ENCODE data around the gene MEGF10. TPM values are rescaled to one million over a fixed set of nuclear protein-coding genes. Genes with fewer than 3 reads are reported as not detected.

The MEGF10 gene
- total RNA-seq, 1 donor from 2014 or later = 13.3 TPM

DNA sequence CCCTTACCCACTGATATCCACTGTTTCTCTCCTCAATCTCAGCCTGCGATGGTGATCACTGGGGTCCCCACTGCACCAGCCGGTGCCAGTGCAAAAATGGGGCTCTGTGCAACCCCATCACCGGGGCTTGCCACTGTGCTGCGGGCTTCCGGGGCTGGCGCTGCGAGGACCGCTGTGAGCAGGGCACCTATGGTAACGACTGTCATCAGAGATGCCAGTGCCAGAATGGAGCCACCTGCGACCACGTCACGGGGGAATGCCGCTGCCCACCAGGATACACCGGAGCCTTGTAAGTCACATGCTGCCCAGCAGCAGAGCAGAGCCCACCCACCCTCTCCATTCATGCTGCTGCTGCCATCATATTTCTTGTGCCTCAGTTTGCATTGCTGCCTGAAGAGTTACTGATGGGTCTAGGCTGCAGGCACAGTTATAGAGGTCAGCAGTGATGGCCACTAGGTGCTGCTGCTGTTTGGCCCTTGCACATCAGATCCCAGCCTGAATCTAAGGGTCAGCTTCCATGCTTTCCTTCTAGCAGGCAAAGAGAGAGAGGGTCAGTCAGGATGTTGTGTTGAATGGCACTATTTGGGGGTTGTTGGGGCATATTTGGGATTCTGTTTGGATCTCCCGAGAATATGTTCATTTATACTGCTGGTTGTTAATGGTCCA is 106.0 kb downstream of the MEGF10 start:
- H3K4me3 Mint-ChIP-seq = no peak overlapping the region
- peaks cover 3% of the 10 kb centered on the region for H3K27me3 Mint-ChIP-seq
- H3K4me1 Mint-ChIP-seq (ENCODE audit: unreplicated experiment) = peaks cover 4% of the 10 kb centered on the region
- no peaks in the 10 kb centered on the region for H3K9me3 Mint-ChIP-seq
- no peak for DNase-seq (ENCODE audit: extremely low spot score, unreplicated experiment)
- TF ChIP-seq, protein P1, sequence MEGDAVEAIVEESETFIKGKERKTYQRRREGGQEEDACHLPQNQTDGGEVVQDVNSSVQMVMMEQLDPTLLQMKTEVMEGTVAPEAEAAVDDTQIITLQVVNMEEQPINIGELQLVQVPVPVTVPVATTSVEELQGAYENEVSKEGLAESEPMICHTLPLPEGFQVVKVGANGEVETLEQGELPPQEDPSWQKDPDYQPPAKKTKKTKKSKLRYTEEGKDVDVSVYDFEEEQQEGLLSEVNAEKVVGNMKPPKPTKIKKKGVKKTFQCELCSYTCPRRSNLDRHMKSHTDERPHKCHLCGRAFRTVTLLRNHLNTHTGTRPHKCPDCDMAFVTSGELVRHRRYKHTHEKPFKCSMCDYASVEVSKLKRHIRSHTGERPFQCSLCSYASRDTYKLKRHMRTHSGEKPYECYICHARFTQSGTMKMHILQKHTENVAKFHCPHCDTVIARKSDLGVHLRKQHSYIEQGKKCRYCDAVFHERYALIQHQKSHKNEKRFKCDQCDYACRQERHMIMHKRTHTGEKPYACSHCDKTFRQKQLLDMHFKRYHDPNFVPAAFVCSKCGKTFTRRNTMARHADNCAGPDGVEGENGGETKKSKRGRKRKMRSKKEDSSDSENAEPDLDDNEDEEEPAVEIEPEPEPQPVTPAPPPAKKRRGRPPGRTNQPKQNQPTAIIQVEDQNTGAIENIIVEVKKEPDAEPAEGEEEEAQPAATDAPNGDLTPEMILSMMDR (conservative IDR thresholded peaks at IDR 0.05) = no peak
- no peaks in the 10 kb centered on the region for H3K36me3 Mint-ChIP-seq
- H3K27ac Mint-ChIP-seq = no peak overlapping the region

DNA sequence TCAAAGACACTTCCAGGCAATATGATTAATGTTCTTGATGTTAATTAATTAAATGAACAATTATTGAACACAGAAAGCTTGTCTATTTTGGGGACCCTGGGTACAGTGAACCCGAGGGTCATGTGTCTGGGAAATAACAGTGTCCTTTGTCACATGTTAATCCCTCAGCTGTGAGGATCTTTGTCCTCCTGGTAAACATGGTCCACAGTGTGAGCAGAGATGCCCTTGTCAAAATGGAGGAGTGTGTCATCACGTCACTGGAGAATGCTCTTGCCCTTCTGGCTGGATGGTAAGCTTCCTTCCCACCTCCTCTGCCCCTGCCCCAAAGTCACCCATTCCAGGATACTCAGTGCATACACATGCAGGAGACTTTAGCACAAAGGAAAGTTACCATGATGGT is 107.9 kb downstream of the MEGF10 start:
- Mint-ChIP-seq H3K27me3 (no peaks in the 10 kb centered on the region), H3K4me1 (ENCODE audit: unreplicated experiment) (peaks cover 8% of the 10 kb centered on the region), H3K27ac (no peak overlapping the region), H3K9me3 (peaks cover 2% of the 10 kb centered on the region), H3K36me3 (no peaks in the 10 kb centered on the region), H3K4me3 (no peak overlapping the region)
- no peak for DNase-seq (ENCODE audit: extremely low spot score, unreplicated experiment)
- TF ChIP-seq, protein P1 (conservative IDR thresholded peaks at IDR 0.05) = no peak

DNA sequence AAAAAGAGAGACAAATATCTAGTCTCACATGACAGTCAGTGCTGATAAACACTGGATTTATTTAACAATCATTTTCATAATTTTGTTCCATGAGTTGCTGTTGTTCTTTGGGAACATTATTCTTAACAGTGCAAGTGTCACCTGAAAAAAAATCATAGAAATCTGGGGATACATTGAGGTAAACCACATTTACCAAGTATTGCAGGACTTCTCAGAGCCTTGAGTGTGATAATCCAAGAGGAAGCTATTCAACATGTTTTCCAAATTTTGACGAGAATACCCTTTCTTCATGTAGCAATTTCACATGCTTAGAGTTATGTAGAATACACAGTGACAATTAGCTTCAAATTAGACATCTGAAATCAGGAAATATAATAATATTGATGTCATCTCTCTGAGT is 108.5 kb downstream of the MEGF10 start:
- peaks cover 8% of the 10 kb centered on the region for H3K4me1 Mint-ChIP-seq (ENCODE audit: unreplicated experiment)
- no peak for DNase-seq (ENCODE audit: extremely low spot score, unreplicated experiment)
- no peaks in the 10 kb centered on the region for H3K27me3 Mint-ChIP-seq
- no peaks in the 10 kb centered on the region for H3K36me3 Mint-ChIP-seq
- H3K27ac Mint-ChIP-seq = no peak overlapping the region
- TF ChIP-seq, protein P1 (conservative IDR thresholded peaks at IDR 0.05) = no peak
- peaks cover 4% of the 10 kb centered on the region for H3K9me3 Mint-ChIP-seq
- no peak overlapping the region for H3K4me3 Mint-ChIP-seq

DNA sequence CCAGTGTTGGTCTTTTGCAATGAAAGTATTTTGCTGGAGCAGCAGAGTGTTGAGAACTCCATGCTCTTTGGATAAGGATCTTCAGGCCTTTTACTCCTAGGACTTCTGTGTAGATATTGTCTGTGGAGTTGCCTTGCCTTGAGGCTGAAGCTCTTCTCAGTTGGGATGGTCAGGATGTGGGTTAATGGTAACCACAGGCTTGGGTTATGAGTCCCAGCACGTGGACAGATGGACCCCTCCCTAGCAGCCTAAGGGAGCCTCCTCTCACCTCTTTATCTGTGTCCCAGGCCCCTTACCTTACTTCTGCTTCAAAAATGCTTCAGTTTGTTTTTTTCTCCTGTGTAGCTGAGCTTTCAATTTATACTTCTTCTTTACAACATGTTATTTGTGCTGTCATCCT is 109.9 kb downstream of the MEGF10 start:
- Mint-ChIP-seq H3K36me3 (no peaks in the 10 kb centered on the region), H3K4me3 (no peak overlapping the region), H3K27ac (no peak overlapping the region), H3K4me1 (ENCODE audit: unreplicated experiment) (peaks cover 8% of the 10 kb centered on the region), H3K27me3 (no peaks in the 10 kb centered on the region), H3K9me3 (peaks cover 4% of the 10 kb centered on the region)
- TF ChIP-seq, protein P1 (conservative IDR thresholded peaks at IDR 0.05) = no peak
- DNase-seq (ENCODE audit: extremely low spot score, unreplicated experiment) = no peak

DNA sequence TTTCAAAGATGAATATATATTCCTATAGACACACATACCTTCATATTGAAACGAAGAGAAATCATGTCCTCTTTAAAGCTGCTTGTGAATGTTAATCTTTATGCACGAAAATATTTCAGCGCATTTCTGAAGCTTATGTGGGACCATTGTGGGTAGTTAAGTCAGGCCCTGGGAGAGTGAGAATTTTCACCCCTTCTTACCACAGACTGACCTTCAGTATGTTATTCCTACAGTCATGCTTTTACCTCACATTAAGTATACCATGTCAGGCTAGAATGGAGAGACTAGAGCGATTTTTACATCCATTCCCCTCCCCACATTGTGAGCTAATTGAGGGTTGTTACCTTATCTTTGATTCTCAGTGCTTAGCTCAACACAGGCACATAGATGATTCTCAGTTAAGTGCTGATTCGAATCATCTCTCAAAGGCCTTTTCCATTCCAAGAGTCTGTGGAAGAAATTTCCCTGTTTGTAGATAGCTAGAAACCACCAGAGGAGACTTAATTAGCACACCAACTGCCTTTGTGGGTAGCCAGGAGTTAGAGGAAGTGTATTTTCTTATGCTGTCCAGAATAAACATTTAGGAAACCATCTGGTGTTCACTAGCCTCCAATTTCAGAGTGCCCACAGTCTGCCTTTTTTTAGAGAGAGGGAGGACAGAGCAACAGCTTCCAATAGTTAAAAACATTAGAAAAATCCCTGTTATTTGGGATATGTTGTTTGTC is 110.5 kb downstream of the MEGF10 start:
- H3K4me1 Mint-ChIP-seq (ENCODE audit: unreplicated experiment) = peaks cover 12% of the 10 kb centered on the region
- DNase-seq (ENCODE audit: extremely low spot score, unreplicated experiment) = no peak
- H3K27me3 Mint-ChIP-seq = no peaks in the 10 kb centered on the region
- TF ChIP-seq, protein P1 (conservative IDR thresholded peaks at IDR 0.05) = no peak
- H3K4me3 Mint-ChIP-seq = no peak overlapping the region
- H3K36me3 Mint-ChIP-seq = no peaks in the 10 kb centered on the region
- H3K9me3 Mint-ChIP-seq = peaks cover 4% of the 10 kb centered on the region
- no peak overlapping the region for H3K27ac Mint-ChIP-seq
